ENCODE results near the gene ZRANB1. TPM values are rescaled to one million over a fixed set of nuclear protein-coding genes. Genes with fewer than 3 reads are reported as not detected.

Gene ZRANB1
- total RNA-seq (17.5 TPM), polyA plus RNA-seq (ENCODE audit: insufficient read depth, low read depth, low replicate concordance) (8.9 TPM)
- long read RNA-seq, donor 1, full-length matches to known transcripts, result 2 of 19 reads
- long read RNA-seq, donor 1, partial matches to known transcripts, result 17 of 19 reads
- long read RNA-seq, donor 1, other reads (novel, unspliced or antisense), result 0 of 19 reads
- long read RNA-seq, donor 2, full-length matches to known transcripts, result 4 of 27 reads
- long read RNA-seq, donor 2, partial matches to known transcripts, result 17 of 27 reads
- long read RNA-seq, donor 2, other reads (novel, unspliced or antisense), result 6 of 27 reads
- long read RNA-seq, donor 3, full-length matches to known transcripts, result 2 of 75 reads
- long read RNA-seq, donor 3, partial matches to known transcripts, result 59 of 75 reads
- long read RNA-seq, donor 3, other reads (novel, unspliced or antisense), result 14 of 75 reads
- long read RNA-seq, donor 4, full-length matches to known transcripts, result 3 of 57 reads
- long read RNA-seq, donor 4, partial matches to known transcripts, result 36 of 57 reads
- long read RNA-seq, donor 4, other reads (novel, unspliced or antisense), result 18 of 57 reads
- long read RNA-seq, donor 5, result 0 reads
- long read RNA-seq, donor 6, result 0 reads
- long read RNA-seq, donor 7, full-length matches to known transcripts, result 1 of 21 reads
- long read RNA-seq, donor 7, partial matches to known transcripts, result 1 of 21 reads
- long read RNA-seq, donor 7, other reads (novel, unspliced or antisense), result 19 of 21 reads
- long read RNA-seq, donor 8, full-length matches to known transcripts, result 2 of 40 reads
- long read RNA-seq, donor 8, partial matches to known transcripts, result 16 of 40 reads
- long read RNA-seq, donor 8, other reads (novel, unspliced or antisense), result 22 of 40 reads
- long read RNA-seq, donor 9, full-length matches to known transcripts, result 1 of 1 reads
- long read RNA-seq, donor 9, partial matches to known transcripts, result 0 of 1 reads
- long read RNA-seq, donor 9, other reads (novel, unspliced or antisense), result 0 of 1 reads
- long read RNA-seq, donor 10, full-length matches to known transcripts, result 2 of 192 reads
- long read RNA-seq, donor 10, partial matches to known transcripts, result 190 of 192 reads
- long read RNA-seq, donor 10, other reads (novel, unspliced or antisense), result 0 of 192 reads

DNA sequence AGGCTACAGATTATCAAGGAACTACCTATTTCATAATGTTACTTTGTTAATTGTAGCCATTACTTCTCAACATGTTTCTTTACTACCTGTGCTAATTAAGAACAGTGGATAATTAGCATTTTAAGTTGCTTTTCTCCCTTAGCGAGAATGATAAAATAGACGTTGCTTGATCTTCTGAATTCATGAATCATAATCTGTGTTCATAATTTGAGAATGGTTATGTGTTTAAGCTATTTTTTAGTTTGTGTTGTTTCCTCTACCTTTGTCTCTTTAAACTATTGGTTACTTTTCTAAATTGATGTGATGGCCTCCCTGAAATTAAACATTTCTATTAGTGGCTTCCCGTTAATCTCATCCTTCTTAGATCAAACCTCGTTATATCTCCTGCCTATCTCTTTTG lies at the start of gene ZRANB1:
Gene ZRANB1, plus strand, starts transcription at position 301 of the 400 bp plus-strand sequence. CDS start 371 bp downstream, outside the sequence.
- H3K36me3 ChIP-seq (ENCODE audit: control insufficient read depth in 2 of 3, insufficient read depth in 3 of 3, low read length in 3 of 3), result no peaks in the 10 kb centered on the region
- TF ChIP-seq CTCF (IDR thresholded peaks at IDR 0.05; ENCODE audit: borderline replicate concordance, extremely low read depth, insufficient read depth), result no peak
- no peak for FAIRE-seq
- peaks cover 0 to 7% (median 5%) of the 10 kb centered on the region in 3 donors for H3K4me1 ChIP-seq (ENCODE audit: control insufficient read depth in 2 of 3, insufficient read depth in 2 of 3, low read depth in 1 of 3, low read length in 3 of 3)
- no peak within 1 kb of the TSS for H3K9ac ChIP-seq (ENCODE audit: low read length in 3 of 3)
- no peaks in the 10 kb centered on the region for H3K27me3 ChIP-seq (ENCODE audit: control insufficient read depth, insufficient read depth, low read length)
- intact Hi-C loops (cut with DNase I), result no loop called here
- no peak for DNase-seq
- no peaks in the 10 kb centered on the region for H3K9me3 ChIP-seq (ENCODE audit: control insufficient read depth in 2 of 3, insufficient read depth in 1 of 3, low read length in 3 of 3)
- H3K27ac ChIP-seq (ENCODE audit: low read depth in 2 of 2, low read length in 2 of 2), result no peak within 1 kb of the TSS
- H3K4me3 ChIP-seq (ENCODE audit: low read length in 3 of 3), result no peak within 1 kb of the TSS

DNA sequence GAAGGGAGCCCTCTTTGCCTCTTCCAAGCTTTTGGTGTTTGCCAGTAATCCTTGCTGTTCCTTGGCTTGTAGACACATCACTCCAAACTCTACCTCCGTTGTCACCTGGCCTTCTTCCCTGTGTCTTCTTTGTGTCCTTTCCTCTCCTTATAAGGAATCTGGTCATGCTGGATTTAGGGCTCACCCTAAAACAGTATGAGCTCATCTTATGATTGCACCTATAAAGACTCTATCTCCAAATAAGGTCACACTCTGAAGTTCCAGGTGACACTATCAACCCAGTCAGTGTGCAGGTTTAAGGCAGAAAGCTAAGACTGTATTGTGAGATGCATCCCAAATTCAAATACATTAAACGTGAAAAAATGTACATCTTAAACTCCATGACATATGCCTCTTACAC lies 49.0 kb upstream of the ZRANB1 start:
- H3K4me3 ChIP-seq (ENCODE audit: low read length in 3 of 3), result no peak overlapping the region
- no peaks in the 10 kb centered on the region for H3K9me3 ChIP-seq (ENCODE audit: control insufficient read depth in 2 of 3, insufficient read depth in 1 of 3, low read length in 3 of 3)
- H3K27ac ChIP-seq (ENCODE audit: low read depth in 2 of 2, low read length in 2 of 2), result no peak overlapping the region
- FAIRE-seq, result no peak
- H3K36me3 ChIP-seq (ENCODE audit: control insufficient read depth in 2 of 3, insufficient read depth in 3 of 3, low read length in 3 of 3), result no peaks in the 10 kb centered on the region
- H3K9ac ChIP-seq (ENCODE audit: low read length in 3 of 3), result no peak overlapping the region
- TF ChIP-seq CTCF (IDR thresholded peaks at IDR 0.05; ENCODE audit: borderline replicate concordance, extremely low read depth, insufficient read depth), result no peak
- intact Hi-C loops (cut with DNase I), result no loop called here
- DNase-seq, result no peak
- H3K27me3 ChIP-seq (ENCODE audit: control insufficient read depth, insufficient read depth, low read length), result no peaks in the 10 kb centered on the region
- H3K4me1 ChIP-seq (ENCODE audit: control insufficient read depth in 2 of 3, insufficient read depth in 2 of 3, low read depth in 1 of 3, low read length in 3 of 3), result no peaks in the 10 kb centered on the region

GRCh38 chr10:124894569-124895215 lies 47.2 kb upstream of the ZRANB1 start:
- DNase-seq, result no peak
- FAIRE-seq, result no peak
- no peak overlapping the region for H3K9ac ChIP-seq (ENCODE audit: low read length in 3 of 3)
- H3K4me1 ChIP-seq (ENCODE audit: control insufficient read depth in 2 of 3, insufficient read depth in 2 of 3, low read depth in 1 of 3, low read length in 3 of 3), result no peaks in the 10 kb centered on the region
- H3K27me3 ChIP-seq (ENCODE audit: control insufficient read depth, insufficient read depth, low read length), result no peaks in the 10 kb centered on the region
- no peaks in the 10 kb centered on the region for H3K36me3 ChIP-seq (ENCODE audit: control insufficient read depth in 2 of 3, insufficient read depth in 3 of 3, low read length in 3 of 3)
- intact Hi-C loops (cut with DNase I), result no loop called here
- H3K4me3 ChIP-seq (ENCODE audit: low read length in 3 of 3), result no peak overlapping the region
- no peak for TF ChIP-seq CTCF (IDR thresholded peaks at IDR 0.05; ENCODE audit: borderline replicate concordance, extremely low read depth, insufficient read depth)
- no peak overlapping the region for H3K27ac ChIP-seq (ENCODE audit: low read depth in 2 of 2, low read length in 2 of 2)
- H3K9me3 ChIP-seq (ENCODE audit: control insufficient read depth in 2 of 3, insufficient read depth in 1 of 3, low read length in 3 of 3), result no peaks in the 10 kb centered on the region
